Fibroblast of skin of abdomen (primary cell): ENCODE results near the gene SYT14.

Experiments
- DNase-seq: peaks from one replicate; pipeline ENCODE4 v3.0.0-alpha.2; 2013

Gene SYT14

GRCh38 chr1:210214573-210215409 is 276.8 kb downstream of the SYT14 start:
- DNase-seq = no peak

DNA sequence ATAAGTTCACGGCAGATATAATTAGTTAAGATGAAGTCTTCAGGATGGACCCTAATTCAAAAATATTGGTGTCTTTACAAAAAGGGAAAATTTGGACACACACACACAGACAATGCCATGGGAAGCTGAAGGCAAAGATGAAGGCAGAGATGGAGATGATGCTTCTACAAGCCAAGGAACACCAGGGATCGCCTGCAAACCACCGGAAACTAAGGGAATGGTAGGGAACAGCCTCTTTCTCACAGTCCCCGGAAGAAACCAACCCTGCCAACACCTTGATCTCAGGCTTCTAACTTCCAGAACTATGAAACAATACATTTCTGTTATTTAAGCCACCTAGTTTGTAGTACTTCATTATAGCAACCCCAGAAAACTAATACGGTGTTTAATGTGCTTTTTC is 279.5 kb downstream of the SYT14 start:
- no peak for DNase-seq

DNA sequence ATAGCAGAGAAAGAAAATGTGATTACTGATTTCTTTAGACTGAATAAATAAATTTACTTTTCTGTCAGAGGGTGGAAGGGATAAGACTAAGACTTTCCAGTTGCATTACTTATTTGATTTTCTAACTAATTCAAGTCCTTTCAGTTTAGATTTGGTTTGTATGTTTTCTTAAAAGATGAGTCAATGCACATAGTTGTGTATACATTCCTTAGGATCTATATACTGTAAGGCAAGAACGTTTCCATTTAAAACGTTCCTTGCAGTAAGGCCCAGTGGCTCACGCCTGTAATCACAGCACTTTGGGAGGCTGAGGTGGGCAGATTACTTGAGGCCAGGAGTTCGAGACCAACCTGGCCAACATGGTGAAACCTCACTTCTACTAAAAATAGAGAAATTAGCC is 280.0 kb downstream of the SYT14 start:
- DNase-seq = peak; percentile 4
